Measurements from ENCODE around the gene KRTAP25-1.

The KRTAP25-1 gene

GRCh38 chr21:30248844-30249243 lies 40.5 kb downstream of the KRTAP25-1 start:
- DNase-seq (ENCODE audit: low spot score) = no peak

- DNase-seq (ENCODE audit: low spot score) = no peak
These were observed 44.3 kb downstream of the KRTAP25-1 start for GRCh38 chr21:30245061-30245460.

- no peak for DNase-seq (ENCODE audit: low spot score)
These were observed 45.6 kb downstream of the KRTAP25-1 start for GRCh38 chr21:30243691-30244090.

GRCh38 chr21:30240661-30241060 lies 48.7 kb downstream of the KRTAP25-1 start:
- DNase-seq (ENCODE audit: low spot score) = no peak

Data from kidney tubule cell (primary cell).